Neural cell (in vitro differentiated cells): ENCODE data around the gene FLAD1. TPM values are rescaled to one million over a fixed set of nuclear protein-coding genes. Genes with fewer than 3 reads are reported as not detected.

Experiments used
- H2AFZ ChIP-seq: fragments of 200-600, 300-800 bp; sonication (generic), shearing (Covaris generic); 2 replicates; pipeline ENCODE4 v1.6.0; 2014; ENCODE audit warnings: low read depth, mild to moderate bottlenecking, antibody characterized with exemption, low read length, moderate library complexity
- H3F3A ChIP-seq: fragments of 200-600 bp; shearing (Covaris generic); 2 replicates; pipeline ENCODE4 v1.6.1; 2016; ENCODE audit warnings: mild to moderate bottlenecking, moderate library complexity, mixed read lengths, antibody characterized with exemption, low read length; ENCODE audit not compliant: insufficient read depth, poor library complexity, severe bottlenecking
- H3K27ac ChIP-seq: fragments of 200-600, 300-800 bp; sonication (generic), shearing (Covaris generic); 2 replicates; pipeline ENCODE4 v1.5.1; 2014; ENCODE audit warnings: mild to moderate bottlenecking, low read length, moderate library complexity
- H3K27me3 ChIP-seq: fragments of 300-800, 200-600 bp; sonication (generic), shearing (Covaris generic); 2 replicates; pipeline ENCODE4 v1.6.0; 2014; ENCODE audit warnings: mild to moderate bottlenecking, low read depth, low read length, moderate library complexity; ENCODE audit not compliant: insufficient read depth
- H3K36me3 ChIP-seq: fragments of 300-800, 200-600 bp; sonication (generic), shearing (Covaris generic); 2 replicates; pipeline ENCODE4 v1.5.1; 2014; ENCODE audit warnings: mild to moderate bottlenecking, antibody characterized with exemption, low read length, moderate library complexity; ENCODE audit not compliant: insufficient read depth
- H3K4me2 ChIP-seq: fragments of 300-800, 200-600 bp; sonication (generic), shearing (Covaris generic); 2 replicates; pipeline ENCODE4 v1.6.0; 2014; ENCODE audit warnings: mild to moderate bottlenecking, low read length
- H3K4me3 ChIP-seq: fragments of 300-800, 200-600 bp; sonication (generic), shearing (Covaris generic); 2 replicates; pipeline ENCODE4 v1.5.1; 2014; ENCODE audit warnings: mild to moderate bottlenecking, low read length, moderate library complexity
- H3K79me2 ChIP-seq: fragments of 200-600 bp; shearing (Covaris generic); replicated peaks from 2 replicates; pipeline ENCODE4 v1.6.0; 2014; ENCODE audit warnings: mild to moderate bottlenecking, low read length, moderate library complexity; ENCODE audit not compliant: insufficient read depth
- H3K9ac ChIP-seq: fragments of 300-800, 200-600 bp; sonication (generic), shearing (Covaris generic); 2 replicates; pipeline ENCODE4 v1.6.1; 2016; ENCODE audit warnings: mild to moderate bottlenecking, low read length, mixed read lengths
- H3K9me2 ChIP-seq: fragments of 200-600 bp; shearing (Covaris generic); 2 replicates; pipeline ENCODE4 v1.6.1; 2016; ENCODE audit warnings: mild to moderate bottlenecking, low read length, mixed read lengths; ENCODE audit not compliant: insufficient read depth
- H3K9me3 ChIP-seq: fragments of 200-600, 300-800 bp; sonication (generic), shearing (Covaris generic); 2 replicates; pipeline ENCODE4 v1.6.1; 2016; ENCODE audit warnings: mild to moderate bottlenecking, mixed run types, low read length, moderate library complexity, mixed read lengths
- H4K20me1 ChIP-seq: fragments of 200-600 bp; shearing (Covaris generic); 2 replicates; pipeline ENCODE4 v1.6.1; 2016; ENCODE audit warnings: mild to moderate bottlenecking, mixed run types; ENCODE audit not compliant: insufficient read depth
- EP300 ChIP-seq: fragments of 450-650 bp; conservative IDR thresholded peaks from 2 replicates; pipeline ENCODE4 v1.6.1; 2014; ENCODE audit warnings: antibody characterized with exemption, mild to moderate bottlenecking, moderate library complexity; ENCODE audit not compliant: poor library complexity, severe bottlenecking
- EZH2 ChIP-seq: fragments of 200-600, 300-800 bp; shearing (Covaris generic), sonication (generic); IDR thresholded peaks from 2 replicates; pipeline ENCODE4 v1.6.1; 2014; ENCODE audit warnings: antibody characterized with exemption, low read length, borderline replicate concordance, mild to moderate bottlenecking; ENCODE audit not compliant: insufficient read depth, poor library complexity, severe bottlenecking
- MXI1 ChIP-seq: fragments of 450-650 bp; conservative IDR thresholded peaks from 2 replicates; pipeline ENCODE4 v1.6.1; 2014; ENCODE audit warnings: antibody characterized with exemption, mild to moderate bottlenecking; ENCODE audit not compliant: poor library complexity, severe bottlenecking
- POLR2AphosphoS5 ChIP-seq: IDR thresholded peaks from 2 replicates; pipeline ENCODE4 v1.6.1; 2012
- RAD21 ChIP-seq: fragments of 450-650 bp; conservative IDR thresholded peaks from 2 replicates; pipeline ENCODE4 v1.6.1; 2014; ENCODE audit warnings: antibody characterized with exemption, mild to moderate bottlenecking, moderate library complexity
- SMC3 ChIP-seq: fragments of 450-650 bp; conservative IDR thresholded peaks from 2 replicates; pipeline ENCODE4 v1.6.1; 2014; ENCODE audit warnings: antibody characterized with exemption, mild to moderate bottlenecking, moderate library complexity; ENCODE audit not compliant: poor library complexity
- TAF1 ChIP-seq: IDR thresholded peaks from 2 replicates; pipeline ENCODE4 v1.6.1; 2012; ENCODE audit warnings: low read depth
- polyA plus RNA-seq: library from polyadenylated mRNA; depleted of rRNA; stranded (reverse); fragments of >200 nt; gene quantifications from 2 replicates; pipeline ENCODE4 v1.2.3, GENCODE V29; 2014
- TF ChIP-seq, protein P1 (sequence below): IDR thresholded peaks from 2 replicates; pipeline ENCODE4 v1.6.1; 2012; ENCODE audit warnings: borderline replicate concordance
- TF ChIP-seq, protein P2 (sequence below): fragments of 450-650 bp; IDR thresholded peaks from 2 replicates; pipeline ENCODE4 v1.5.1; 2014; ENCODE audit warnings: antibody characterized with exemption, mild to moderate bottlenecking, moderate library complexity; ENCODE audit not compliant: poor library complexity, severe bottlenecking

The FLAD1 gene
- polyA plus RNA-seq, 1 donor from 2014 or later: 68.6 TPM

DNA sequence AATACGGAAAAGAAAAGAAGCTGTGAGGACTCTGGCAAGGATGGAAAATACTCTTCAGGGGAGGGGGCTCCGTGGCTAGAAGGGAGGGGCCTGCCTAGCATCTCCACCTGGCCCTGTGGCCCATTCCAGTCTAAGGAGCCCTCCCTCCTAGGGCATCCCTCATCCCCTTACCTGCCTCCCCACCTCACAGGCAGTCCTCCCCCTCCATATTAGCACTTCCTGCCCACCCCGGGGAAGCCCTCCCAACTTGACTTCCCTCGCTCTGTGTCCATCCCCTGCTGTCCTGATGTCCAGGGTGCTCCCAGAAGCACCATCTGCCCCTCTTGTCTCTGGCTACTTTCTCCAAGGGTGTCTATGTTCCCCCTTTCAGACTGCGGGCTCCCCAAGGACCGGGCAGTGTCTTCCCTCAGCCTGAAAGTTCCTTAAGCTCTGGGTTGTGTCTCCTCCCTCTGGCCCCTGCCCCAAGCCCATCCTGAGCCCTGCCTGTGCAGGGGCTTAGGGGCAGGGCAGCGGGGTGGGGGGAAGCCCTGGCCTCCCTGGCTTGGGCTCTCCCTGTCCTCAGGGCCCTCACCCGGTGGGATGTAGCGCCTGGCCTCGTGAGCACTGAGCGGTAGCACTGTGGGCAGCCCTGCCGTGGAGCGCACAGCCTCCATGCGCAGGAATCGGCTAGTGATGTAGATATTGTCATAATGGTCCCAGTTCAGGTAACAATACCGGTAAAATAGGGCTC, 46.5 kb downstream of the FLAD1 start:
- no peaks in the 10 kb centered on the region for H3K9me2 ChIP-seq
- H3K27ac ChIP-seq: no peak overlapping the region
- no peak overlapping the region for H3K4me2 ChIP-seq
- H4K20me1 ChIP-seq: no peaks in the 10 kb centered on the region
- no peak overlapping the region for H2AFZ ChIP-seq
- H3K36me3 ChIP-seq: no peaks in the 10 kb centered on the region
- no peaks in the 10 kb centered on the region for H3F3A ChIP-seq
- H3K9me3 ChIP-seq: no peaks in the 10 kb centered on the region
- no peak overlapping the region for H3K9ac ChIP-seq
- H3K79me2 ChIP-seq: no peaks in the 10 kb centered on the region
- H3K4me3 ChIP-seq: no peak overlapping the region
- no peaks in the 10 kb centered on the region for H3K27me3 ChIP-seq
- TF ChIP-seq, protein P1, sequence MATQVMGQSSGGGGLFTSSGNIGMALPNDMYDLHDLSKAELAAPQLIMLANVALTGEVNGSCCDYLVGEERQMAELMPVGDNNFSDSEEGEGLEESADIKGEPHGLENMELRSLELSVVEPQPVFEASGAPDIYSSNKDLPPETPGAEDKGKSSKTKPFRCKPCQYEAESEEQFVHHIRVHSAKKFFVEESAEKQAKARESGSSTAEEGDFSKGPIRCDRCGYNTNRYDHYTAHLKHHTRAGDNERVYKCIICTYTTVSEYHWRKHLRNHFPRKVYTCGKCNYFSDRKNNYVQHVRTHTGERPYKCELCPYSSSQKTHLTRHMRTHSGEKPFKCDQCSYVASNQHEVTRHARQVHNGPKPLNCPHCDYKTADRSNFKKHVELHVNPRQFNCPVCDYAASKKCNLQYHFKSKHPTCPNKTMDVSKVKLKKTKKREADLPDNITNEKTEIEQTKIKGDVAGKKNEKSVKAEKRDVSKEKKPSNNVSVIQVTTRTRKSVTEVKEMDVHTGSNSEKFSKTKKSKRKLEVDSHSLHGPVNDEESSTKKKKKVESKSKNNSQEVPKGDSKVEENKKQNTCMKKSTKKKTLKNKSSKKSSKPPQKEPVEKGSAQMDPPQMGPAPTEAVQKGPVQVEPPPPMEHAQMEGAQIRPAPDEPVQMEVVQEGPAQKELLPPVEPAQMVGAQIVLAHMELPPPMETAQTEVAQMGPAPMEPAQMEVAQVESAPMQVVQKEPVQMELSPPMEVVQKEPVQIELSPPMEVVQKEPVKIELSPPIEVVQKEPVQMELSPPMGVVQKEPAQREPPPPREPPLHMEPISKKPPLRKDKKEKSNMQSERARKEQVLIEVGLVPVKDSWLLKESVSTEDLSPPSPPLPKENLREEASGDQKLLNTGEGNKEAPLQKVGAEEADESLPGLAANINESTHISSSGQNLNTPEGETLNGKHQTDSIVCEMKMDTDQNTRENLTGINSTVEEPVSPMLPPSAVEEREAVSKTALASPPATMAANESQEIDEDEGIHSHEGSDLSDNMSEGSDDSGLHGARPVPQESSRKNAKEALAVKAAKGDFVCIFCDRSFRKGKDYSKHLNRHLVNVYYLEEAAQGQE: no peak
- TF ChIP-seq EZH2: no peak
- TF ChIP-seq, protein P2, sequence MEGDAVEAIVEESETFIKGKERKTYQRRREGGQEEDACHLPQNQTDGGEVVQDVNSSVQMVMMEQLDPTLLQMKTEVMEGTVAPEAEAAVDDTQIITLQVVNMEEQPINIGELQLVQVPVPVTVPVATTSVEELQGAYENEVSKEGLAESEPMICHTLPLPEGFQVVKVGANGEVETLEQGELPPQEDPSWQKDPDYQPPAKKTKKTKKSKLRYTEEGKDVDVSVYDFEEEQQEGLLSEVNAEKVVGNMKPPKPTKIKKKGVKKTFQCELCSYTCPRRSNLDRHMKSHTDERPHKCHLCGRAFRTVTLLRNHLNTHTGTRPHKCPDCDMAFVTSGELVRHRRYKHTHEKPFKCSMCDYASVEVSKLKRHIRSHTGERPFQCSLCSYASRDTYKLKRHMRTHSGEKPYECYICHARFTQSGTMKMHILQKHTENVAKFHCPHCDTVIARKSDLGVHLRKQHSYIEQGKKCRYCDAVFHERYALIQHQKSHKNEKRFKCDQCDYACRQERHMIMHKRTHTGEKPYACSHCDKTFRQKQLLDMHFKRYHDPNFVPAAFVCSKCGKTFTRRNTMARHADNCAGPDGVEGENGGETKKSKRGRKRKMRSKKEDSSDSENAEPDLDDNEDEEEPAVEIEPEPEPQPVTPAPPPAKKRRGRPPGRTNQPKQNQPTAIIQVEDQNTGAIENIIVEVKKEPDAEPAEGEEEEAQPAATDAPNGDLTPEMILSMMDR: no peak
- TF ChIP-seq MXI1: no peak
- TF ChIP-seq POLR2AphosphoS5: no peak
- TF ChIP-seq EP300: no peak
- TF ChIP-seq SMC3: no peak
- TF ChIP-seq RAD21: no peak
- no peak for TF ChIP-seq TAF1

DNA sequence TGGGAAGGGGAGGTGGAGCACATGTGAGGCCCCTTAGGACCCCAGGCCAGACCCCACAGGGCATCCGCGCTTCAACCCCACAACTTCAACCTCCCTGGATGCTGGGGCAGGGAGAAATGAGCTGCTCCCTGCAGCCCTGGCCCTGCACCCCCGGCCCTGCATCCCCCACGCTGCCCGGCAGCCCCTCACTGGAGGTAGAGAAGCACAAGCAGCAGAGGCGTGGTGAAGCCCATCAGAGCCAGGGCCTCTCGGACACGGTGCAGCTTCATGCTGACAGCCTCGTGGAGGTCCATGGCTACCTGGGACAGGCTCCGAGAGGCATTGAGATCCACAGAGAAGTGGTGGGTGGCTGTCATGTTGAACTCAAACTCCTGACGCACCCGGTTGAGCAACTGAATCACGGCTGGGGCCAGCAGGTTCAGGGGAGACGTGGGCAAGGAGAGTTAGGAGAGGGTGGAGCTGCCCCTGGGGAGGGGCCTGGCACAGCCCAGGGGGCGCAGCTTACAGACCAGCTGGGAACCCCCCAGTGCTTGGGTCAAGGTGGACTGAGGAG, 47.2 kb downstream of the FLAD1 start:
- Histone ChIP-seq H3K79me2 (no peaks in the 10 kb centered on the region), H3F3A (no peaks in the 10 kb centered on the region), H3K4me3 (no peak overlapping the region), H3K9ac (no peak overlapping the region), H3K9me3 (no peaks in the 10 kb centered on the region), H3K27ac (no peak overlapping the region), H3K4me2 (no peak overlapping the region), H2AFZ (no peak overlapping the region), H4K20me1 (no peaks in the 10 kb centered on the region), H3K27me3 (no peaks in the 10 kb centered on the region), H3K9me2 (no peaks in the 10 kb centered on the region), H3K36me3 (no peaks in the 10 kb centered on the region)
- TF ChIP-seq, protein P2: no peak
